Measurements from ENCODE around the gene KRTAP10-11. TPM values are rescaled to one million over a fixed set of nuclear protein-coding genes. Genes with fewer than 3 reads are reported as not detected.
"Not testable (repeated sequence)": the region's sequence is repeated elsewhere in the genome, so short reads cannot be mapped to it uniquely, and the experiment has no call there.

The KRTAP10-11 gene
- total RNA-seq, 2 experiments from 2014 or later: not detected

GRCh38 chr21:44619886-44620285 is 26.3 kb upstream of the KRTAP10-11 start:
- no peak for DNase-seq
- Mint-ChIP-seq H3K9me3 (ENCODE audit: low read depth) (peaks cover 33% of the 10 kb centered on the region), H3K27ac (no peak overlapping the region), H3K4me1 (peaks cover 21% of the 10 kb centered on the region), H3K36me3 (peaks cover 39% of the 10 kb centered on the region), H3K4me3 (no peak overlapping the region), H3K27me3 (peaks cover 6% of the 10 kb centered on the region)
- CTCF ChIA-PET: no interaction called here
- no peak for ATAC-seq

GRCh38 chr21:44623575-44623974 is 22.6 kb upstream of the KRTAP10-11 start:
- ATAC-seq: no peak

GRCh38 chr21:44625756-44626155 is 20.5 kb upstream of the KRTAP10-11 start:
- Mint-ChIP-seq H3K27me3 (peaks cover 8% of the 10 kb centered on the region), H3K27ac (no peak overlapping the region), H3K4me3 (no peak overlapping the region), H3K9me3 (ENCODE audit: low read depth) (peaks cover 33% of the 10 kb centered on the region), H3K4me1 (peaks cover 13% of the 10 kb centered on the region), H3K36me3 (peaks cover 23% of the 10 kb centered on the region)
- CTCF ChIA-PET: no interaction called here
- no peak for ATAC-seq
- DNase-seq: no peak

More at GRCh38 chr21:44623575-44623974, 22.6 kb upstream of the KRTAP10-11 start:
- Mint-ChIP-seq H3K9me3 (ENCODE audit: low read depth) (peaks cover 35% of the 10 kb centered on the region), H3K27ac (no peak overlapping the region), H3K36me3 (peaks cover 35% of the 10 kb centered on the region), H3K4me1 (peaks cover 17% of the 10 kb centered on the region), H3K4me3 (no peak overlapping the region), H3K27me3 (peaks cover 8% of the 10 kb centered on the region)
- CTCF ChIA-PET: no interaction called here
- DNase-seq: no peak

- Mint-ChIP-seq H3K27me3 (peaks cover 8% of the 10 kb centered on the region), H3K36me3 (peaks cover 24% of the 10 kb centered on the region), H3K4me1 (peaks cover 15% of the 10 kb centered on the region), H3K27ac (no peak overlapping the region), H3K4me3 (no peak overlapping the region), H3K9me3 (ENCODE audit: low read depth) (peaks cover 35% of the 10 kb centered on the region)
- ATAC-seq: no peak
- CTCF ChIA-PET: no interaction called here
- DNase-seq: no peak
Measured at GRCh38 chr21:44626262-44626661, 20.0 kb upstream of the KRTAP10-11 start.

- DNase-seq (no peak), ATAC-seq (no peak)
- no peak within 1 kb of the TSS for H3K27ac Mint-ChIP-seq
- peaks cover 15% of the 10 kb centered on the region for H3K4me1 Mint-ChIP-seq
- peaks cover 8% of the 10 kb centered on the region for H3K27me3 Mint-ChIP-seq
- peaks cover 38% of the 10 kb centered on the region for H3K9me3 Mint-ChIP-seq (ENCODE audit: low read depth)
- no peak within 1 kb of the TSS for H3K4me3 Mint-ChIP-seq
- CTCF ChIA-PET: no interaction called here
- peaks cover 26% of the 10 kb centered on the region for H3K36me3 Mint-ChIP-seq
Measured at GRCh38 chr21:44626673-44627143, 19.5 kb upstream of the KRTAP10-11 start, which contains the start of gene KRTAP10-9. Gene KRTAP10-9, plus strand, starts transcription at chr21:44627093. Its CDS starts 79 bp downstream, at chr21:44627172.

GRCh38 chr21:44627181-44627822 is 18.9 kb upstream of the KRTAP10-11 start:
- CTCF ChIA-PET, H3K27ac Mint-ChIP-seq, DNase-seq, H3K27me3 Mint-ChIP-seq, ATAC-seq, H3K4me3 Mint-ChIP-seq: not testable (repeated sequence)
- Mint-ChIP-seq H3K9me3 (ENCODE audit: low read depth) (peaks cover 43% of the 10 kb centered on the region), H3K4me1 (peaks cover 15% of the 10 kb centered on the region), H3K36me3 (peaks cover 31% of the 10 kb centered on the region)

GRCh38 chr21:44627831-44628233 is 18.4 kb upstream of the KRTAP10-11 start:
- Mint-ChIP-seq H3K4me1 (peaks cover 15% of the 10 kb centered on the region), H3K9me3 (ENCODE audit: low read depth) (peaks cover 40% of the 10 kb centered on the region), H3K36me3 (peaks cover 31% of the 10 kb centered on the region)
- DNase-seq, ATAC-seq, H3K27ac Mint-ChIP-seq, H3K4me3 Mint-ChIP-seq, H3K27me3 Mint-ChIP-seq, CTCF ChIA-PET: not testable (repeated sequence)

- DNase-seq (no peak), ATAC-seq (no peak)
- H3K36me3 Mint-ChIP-seq: peaks cover 26% of the 10 kb centered on the region
- CTCF ChIA-PET: no interaction called here
- no peak overlapping the region for H3K4me3 Mint-ChIP-seq
- H3K27ac Mint-ChIP-seq: no peak overlapping the region
- peaks cover 37% of the 10 kb centered on the region for H3K9me3 Mint-ChIP-seq (ENCODE audit: low read depth)
- H3K4me1 Mint-ChIP-seq: peaks cover 15% of the 10 kb centered on the region
- H3K27me3 Mint-ChIP-seq: peaks cover 12% of the 10 kb centered on the region
Measured at GRCh38 chr21:44628707-44629391, 17.4 kb upstream of the KRTAP10-11 start.

GRCh38 chr21:44630440-44630839 is 15.8 kb upstream of the KRTAP10-11 start:
- peaks cover 15% of the 10 kb centered on the region for H3K4me1 Mint-ChIP-seq
- peaks cover 9% of the 10 kb centered on the region for H3K27me3 Mint-ChIP-seq
- peaks cover 18% of the 10 kb centered on the region for H3K36me3 Mint-ChIP-seq
- ATAC-seq: no peak
- CTCF ChIA-PET: no interaction called here
- DNase-seq: no peak
- no peak overlapping the region for H3K4me3 Mint-ChIP-seq
- no peak overlapping the region for H3K27ac Mint-ChIP-seq
- peaks cover 28% of the 10 kb centered on the region for H3K9me3 Mint-ChIP-seq (ENCODE audit: low read depth)

GRCh38 chr21:44632067-44632466 is 14.1 kb upstream of the KRTAP10-11 start:
- DNase-seq: no peak
- Mint-ChIP-seq H3K9me3 (ENCODE audit: low read depth) (peaks cover 28% of the 10 kb centered on the region), H3K4me1 (peaks cover 13% of the 10 kb centered on the region), H3K36me3 (peaks cover 18% of the 10 kb centered on the region), H3K4me3 (no peak overlapping the region), H3K27ac (no peak overlapping the region), H3K27me3 (peaks cover 9% of the 10 kb centered on the region)
- CTCF ChIA-PET: no interaction called here
- no peak for ATAC-seq

GRCh38 chr21:44636209-44637017 is 9.8 kb upstream of the KRTAP10-11 start:
- H3K4me1 Mint-ChIP-seq: no peaks in the 10 kb centered on the region
- H3K4me3 Mint-ChIP-seq: no peak overlapping the region
- peaks cover 11% of the 10 kb centered on the region for H3K27me3 Mint-ChIP-seq
- peaks cover 7% of the 10 kb centered on the region for H3K36me3 Mint-ChIP-seq
- H3K27ac Mint-ChIP-seq: no peak overlapping the region
- DNase-seq (no peak), ATAC-seq (no peak)
- peaks cover 20% of the 10 kb centered on the region for H3K9me3 Mint-ChIP-seq (ENCODE audit: low read depth)
- CTCF ChIA-PET: no interaction called here

- H3K9me3 Mint-ChIP-seq (ENCODE audit: low read depth): peaks cover 20% of the 10 kb centered on the region
- CTCF ChIA-PET: no interaction called here
- DNase-seq: no peak
- no peak within 1 kb of the TSS for H3K4me3 Mint-ChIP-seq
- no peaks in the 10 kb centered on the region for H3K4me1 Mint-ChIP-seq
- H3K27ac Mint-ChIP-seq: no peak within 1 kb of the TSS
- peaks cover 3% of the 10 kb centered on the region for H3K36me3 Mint-ChIP-seq
- ATAC-seq: no peak
- peaks cover 14% of the 10 kb centered on the region for H3K27me3 Mint-ChIP-seq
Measured at GRCh38 chr21:44637018-44637850, 9.0 kb upstream of the KRTAP10-11 start, which contains the start of gene KRTAP10-10. Gene KRTAP10-10, plus strand, starts transcription at chr21:44637356. Its CDS starts 62 bp downstream, at chr21:44637418.

All from activated CD8-positive, alpha-beta memory T cell treated with anti-CD3 and anti-CD28 coated beads, Interleukin-2, amount 10 ng/mL, durations not matched to agents 7 days and 5 days (primary cell).